Stimulated activated CD4-positive, alpha-beta T cell treated with anti-CD3 and anti-CD28 coated beads, TNF-alpha, amount 100 ng/mL, for 1 hour (primary cell): Measurements from ENCODE around the gene DDX39A.
A peak's percentile ranks its signal among the peaks of the same experiment; 100 is the strongest.
"Not testable (repeated sequence)": the region's sequence is repeated elsewhere in the genome, so short reads cannot be mapped to it uniquely, and the experiment has no call there.

Experiments
- DNase-seq, 3 donors: peaks; one replicate each; pipeline ENCODE4 v3.0.0-alpha.2; 2020; ENCODE audit warnings: low read depth in 3 of 3, low spot score in 1 of 3

The DDX39A gene

DNA sequence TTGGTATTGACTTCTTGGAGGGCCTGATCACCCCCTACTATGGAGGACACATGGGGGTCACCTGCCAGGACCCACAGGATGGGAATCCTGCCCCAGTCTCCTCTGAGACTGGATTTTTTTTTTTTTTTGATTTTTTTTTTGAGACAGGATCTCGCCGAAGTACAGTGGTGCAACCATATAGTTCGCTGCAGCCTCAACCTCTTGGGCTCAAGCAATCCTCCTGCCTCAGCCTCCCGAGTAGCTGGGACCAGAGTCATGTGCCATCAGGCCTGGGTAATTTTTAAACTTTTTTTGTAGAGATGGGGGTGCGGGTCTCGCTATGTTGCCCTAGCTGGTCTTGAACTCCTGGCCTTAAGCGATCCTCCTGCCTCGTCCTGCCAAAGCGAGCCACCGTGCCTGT, 52.1 kb downstream of the DDX39A start:
- DNase-seq: no peak

DNA sequence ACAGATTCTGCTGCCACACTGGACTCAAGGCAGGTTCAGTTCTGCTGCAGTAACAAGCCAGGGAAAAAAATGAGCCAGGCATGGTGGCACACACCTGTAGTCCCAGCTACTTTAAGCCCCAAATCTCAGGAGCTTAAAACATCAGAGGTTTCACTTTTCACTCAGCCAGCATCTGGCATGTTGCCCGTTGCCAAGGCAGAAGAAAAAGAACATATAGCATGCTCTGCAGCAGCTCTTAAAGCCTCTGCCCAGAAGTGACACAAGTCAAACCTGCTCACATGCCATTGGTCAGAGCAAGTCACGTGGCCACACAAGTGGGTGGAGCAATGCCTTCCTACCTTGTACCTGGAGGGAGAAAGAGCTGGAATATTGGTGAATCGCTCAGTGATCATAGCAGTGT, 52.6 kb downstream of the DDX39A start:
- peak; percentile 77 to 83 (median 77) for DNase-seq

DNA sequence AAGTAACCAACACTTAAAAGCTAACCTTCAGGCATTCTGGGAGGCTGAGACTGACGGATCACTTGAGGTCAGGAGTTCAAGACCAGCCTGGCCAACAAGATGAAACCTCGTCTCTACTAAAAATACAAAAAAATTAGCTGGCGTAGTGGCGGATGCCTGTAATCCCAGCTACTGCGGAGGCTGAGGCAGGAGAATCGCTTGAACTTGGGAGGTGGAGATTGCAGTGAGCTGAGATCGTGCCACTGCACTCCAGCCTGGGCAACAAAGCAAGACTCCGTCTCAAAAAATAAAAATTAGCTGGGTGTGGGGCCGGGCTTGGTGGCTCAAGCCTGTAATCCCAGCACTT, 55.1 kb downstream of the DDX39A start:
- not testable (repeated sequence) for DNase-seq

DNA sequence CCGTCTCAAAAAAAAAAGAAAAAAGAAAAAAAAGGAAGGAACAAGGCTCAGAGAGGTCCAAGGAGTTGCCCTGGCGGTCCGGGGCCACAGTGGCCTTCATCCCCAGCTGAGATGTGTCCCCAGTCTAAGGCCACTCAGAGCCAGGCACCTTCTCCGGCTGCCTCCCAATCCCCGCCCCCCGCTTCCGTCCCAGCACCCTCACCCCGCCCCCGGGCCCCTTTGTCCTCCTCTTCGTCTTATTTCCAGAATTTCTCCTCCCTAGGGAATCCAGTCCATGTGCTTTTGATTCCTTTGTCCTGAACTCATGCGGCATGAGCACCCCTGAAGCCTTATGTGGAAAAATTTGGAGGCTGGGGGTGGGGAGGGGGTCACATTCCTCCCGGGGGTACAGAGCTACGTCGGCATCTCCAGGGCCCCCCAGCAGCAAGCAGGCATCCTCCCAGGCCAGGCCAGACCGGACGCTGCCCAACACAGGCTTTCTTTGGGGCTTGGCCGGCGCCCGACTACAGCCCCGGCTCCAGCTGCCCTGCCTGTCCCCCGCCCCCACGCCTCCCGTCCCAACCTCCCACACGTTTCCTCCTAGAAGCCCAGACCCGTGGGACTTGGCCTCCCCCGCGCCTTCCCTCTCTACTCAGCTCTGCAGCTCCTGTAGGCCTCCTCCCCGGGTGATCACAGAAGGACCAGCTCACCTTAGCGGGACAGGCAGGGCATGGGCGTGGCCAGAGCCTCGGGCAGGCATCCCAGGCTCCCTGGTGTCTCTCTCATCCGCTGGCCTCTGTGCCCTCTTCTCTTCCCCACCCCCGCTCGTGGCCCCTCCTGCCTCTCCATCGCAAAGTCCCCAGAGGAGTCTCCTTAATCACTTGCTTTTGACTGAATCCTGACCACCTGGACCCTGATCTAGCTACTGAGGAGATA, 55.7 kb downstream of the DDX39A start:
- peak in 1 of 3 donors; percentile 44 for DNase-seq

- DNase-seq: no peak
Measured at GRCh38 chr19:14361824-14362223, 57.3 kb downstream of the DDX39A start.
